ENCODE results near the gene VOPP1.
"Not testable (repeated sequence)": the region's sequence is repeated elsewhere in the genome, so short reads cannot be mapped to it uniquely, and the experiment has no call there.

The VOPP1 gene

DNA sequence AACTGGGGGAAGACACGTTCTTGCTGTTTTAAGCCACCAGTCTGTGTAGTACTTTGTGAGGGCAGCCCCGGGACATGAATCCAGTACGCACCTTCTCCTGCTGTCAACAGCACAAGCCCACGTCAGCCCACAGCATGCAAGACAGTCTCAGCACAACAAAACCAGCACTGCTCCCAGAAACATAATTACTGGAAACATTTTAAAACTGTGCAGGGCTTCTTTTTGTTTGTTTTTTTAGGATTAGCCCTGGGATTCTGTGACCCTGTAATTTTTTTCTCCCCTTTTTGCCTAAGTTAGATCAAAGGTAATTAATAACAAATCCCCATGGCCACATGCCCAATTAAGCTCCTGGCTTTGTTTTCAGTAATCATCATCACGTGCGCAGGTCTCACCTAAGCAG lies 87.5 kb downstream of the VOPP1 start:
- DNase-seq = no peak

DNA sequence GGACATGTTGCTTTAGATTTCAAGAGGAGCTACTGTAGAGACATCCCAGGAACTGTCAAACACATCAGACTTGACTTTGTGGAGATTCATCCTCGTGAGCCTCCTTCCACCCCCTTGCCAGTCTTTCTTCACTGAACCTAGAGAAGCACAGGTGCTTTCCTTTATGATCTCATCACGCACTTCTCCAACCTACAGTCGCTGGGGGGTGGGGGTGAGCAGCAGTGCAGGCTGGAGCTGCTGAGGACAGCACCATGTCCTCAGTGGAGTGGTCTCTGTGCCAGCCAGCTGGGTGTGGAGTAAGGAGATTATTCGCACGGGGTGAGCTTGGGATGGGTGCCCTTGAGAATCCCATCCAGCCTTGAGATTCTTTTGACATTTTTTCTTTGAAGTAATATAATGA lies 88.1 kb downstream of the VOPP1 start:
- DNase-seq = no peak

DNA sequence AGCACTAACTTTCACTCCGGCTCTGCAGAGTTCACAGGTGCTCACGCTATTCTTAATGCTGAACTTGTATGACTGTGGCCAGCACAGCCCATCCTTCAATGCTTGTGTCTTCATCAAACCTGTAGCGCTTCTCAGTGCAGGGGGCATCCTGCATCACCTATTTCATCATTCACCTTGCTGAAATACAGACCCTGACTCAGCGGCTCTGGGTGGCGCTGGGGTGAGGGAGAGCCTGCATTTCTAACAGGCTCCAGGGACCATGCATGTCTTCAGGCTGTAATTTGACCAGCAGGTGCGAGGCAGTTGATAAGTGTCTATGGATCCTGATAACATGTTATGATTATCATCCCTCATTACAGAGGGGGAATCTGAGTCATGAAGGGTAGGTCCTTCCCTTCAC lies 89.3 kb downstream of the VOPP1 start:
- DNase-seq = no peak

DNA sequence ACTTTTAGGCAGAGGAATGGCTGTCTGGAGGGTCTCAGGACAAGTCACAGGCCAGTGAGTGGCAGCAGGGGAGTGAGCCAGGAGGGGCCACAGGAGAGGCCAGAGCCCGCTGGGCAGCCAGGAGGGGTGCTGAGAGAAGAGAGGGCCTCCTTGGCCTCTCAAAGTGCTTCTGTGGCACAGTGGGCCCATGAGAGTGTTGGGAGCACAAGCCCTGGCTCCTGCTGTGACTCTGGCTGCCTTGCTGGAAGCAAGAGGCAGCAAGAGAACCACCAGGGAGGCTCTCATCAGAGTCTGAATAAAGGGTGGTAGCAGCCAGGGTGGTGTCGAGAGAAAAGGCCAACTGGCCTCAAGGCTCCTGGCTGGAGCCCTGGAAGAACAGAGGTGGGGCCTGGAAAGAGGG lies 91.1 kb downstream of the VOPP1 start:
- no peak for DNase-seq

DNA sequence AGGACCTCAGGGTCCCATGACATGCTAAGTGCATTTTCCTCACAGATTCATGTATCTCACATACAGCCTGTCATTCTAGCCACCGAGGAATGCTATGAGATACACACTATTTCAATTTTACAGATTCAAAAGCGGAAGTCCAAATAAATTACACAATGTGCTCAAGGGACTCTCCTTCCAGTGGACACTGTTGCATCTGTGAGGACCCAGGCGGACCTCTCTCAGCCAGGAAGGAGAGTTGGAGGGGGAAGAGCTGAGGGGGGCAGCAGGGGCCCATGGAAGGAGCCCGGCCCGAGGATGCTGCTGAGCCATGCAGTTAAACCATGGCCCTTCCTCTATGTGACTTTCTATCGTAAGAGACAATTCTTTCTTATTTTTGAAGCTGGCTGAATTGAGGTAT lies 93.6 kb downstream of the VOPP1 start:
- DNase-seq = no peak

DNA sequence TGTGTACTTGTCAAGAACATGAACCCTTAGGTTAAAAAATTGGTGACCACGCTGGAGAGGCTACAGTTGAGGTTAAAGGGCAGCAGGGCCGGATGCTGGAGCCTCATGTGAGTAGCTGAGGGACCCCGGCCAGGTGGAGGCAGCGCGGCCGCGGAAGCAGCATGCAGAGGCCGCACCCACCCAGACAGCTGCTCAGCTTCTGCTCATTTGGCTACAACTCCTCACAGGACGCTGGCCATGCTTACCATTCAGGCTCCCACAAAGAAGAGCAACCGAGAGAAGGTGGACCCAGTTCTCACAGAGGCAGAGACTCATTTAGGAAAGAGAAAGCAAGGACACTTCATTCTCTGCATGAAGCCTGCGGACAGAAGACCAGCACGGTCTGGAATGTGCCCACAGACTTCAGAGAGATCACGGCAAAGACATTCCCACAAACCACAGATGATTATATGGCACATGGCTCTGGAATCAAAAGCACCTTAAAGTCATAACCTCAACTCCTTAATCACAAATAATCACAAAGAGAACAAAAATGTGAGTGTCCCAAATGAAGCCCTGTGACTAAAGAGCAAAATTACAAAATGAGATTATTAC lies 94.4 kb downstream of the VOPP1 start:
- no peak for DNase-seq

DNA sequence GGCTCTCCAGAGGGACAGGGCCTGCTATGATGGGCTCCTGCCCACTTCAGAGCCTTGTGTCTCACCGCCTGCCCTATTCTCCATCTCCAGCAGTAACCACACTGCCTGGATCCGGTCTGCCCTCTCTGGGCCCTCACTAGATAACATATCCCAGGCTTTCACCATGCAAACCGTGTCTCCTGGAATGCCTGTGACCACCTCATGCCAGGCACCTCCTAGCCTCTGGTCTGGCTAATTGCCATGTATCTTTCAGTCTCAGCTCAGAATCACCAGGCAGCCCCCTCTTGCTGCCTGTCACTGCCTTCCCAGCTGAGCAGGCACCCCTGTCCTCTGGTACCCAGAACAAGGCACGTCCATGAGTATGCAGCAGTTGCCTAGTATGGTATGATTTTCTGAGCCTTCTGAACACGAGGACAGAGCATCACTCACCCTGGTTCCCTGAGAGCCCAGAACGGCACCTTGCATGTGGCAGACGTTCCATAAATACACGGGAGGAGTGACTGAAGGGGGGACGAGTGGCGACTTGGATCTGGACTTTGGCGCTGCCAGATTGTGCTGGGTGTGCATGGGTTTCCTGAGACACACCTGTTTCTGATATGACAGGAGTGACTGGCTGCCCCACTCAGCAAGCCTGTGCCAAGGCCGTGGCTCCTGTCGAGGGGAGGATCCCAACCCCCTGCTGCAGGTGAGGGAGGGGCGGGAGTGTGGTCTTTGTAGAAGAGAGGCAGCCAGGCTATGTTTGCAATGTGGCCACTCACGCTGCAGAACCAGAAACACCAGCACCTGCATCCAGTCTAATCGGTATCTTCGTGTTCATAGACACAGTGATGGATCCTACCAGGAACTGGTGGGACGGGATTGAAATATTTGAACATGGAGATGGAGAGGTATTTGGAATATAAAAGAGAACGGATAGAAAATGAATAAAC lies 95.2 kb downstream of the VOPP1 start:
- no peak for DNase-seq

DNA sequence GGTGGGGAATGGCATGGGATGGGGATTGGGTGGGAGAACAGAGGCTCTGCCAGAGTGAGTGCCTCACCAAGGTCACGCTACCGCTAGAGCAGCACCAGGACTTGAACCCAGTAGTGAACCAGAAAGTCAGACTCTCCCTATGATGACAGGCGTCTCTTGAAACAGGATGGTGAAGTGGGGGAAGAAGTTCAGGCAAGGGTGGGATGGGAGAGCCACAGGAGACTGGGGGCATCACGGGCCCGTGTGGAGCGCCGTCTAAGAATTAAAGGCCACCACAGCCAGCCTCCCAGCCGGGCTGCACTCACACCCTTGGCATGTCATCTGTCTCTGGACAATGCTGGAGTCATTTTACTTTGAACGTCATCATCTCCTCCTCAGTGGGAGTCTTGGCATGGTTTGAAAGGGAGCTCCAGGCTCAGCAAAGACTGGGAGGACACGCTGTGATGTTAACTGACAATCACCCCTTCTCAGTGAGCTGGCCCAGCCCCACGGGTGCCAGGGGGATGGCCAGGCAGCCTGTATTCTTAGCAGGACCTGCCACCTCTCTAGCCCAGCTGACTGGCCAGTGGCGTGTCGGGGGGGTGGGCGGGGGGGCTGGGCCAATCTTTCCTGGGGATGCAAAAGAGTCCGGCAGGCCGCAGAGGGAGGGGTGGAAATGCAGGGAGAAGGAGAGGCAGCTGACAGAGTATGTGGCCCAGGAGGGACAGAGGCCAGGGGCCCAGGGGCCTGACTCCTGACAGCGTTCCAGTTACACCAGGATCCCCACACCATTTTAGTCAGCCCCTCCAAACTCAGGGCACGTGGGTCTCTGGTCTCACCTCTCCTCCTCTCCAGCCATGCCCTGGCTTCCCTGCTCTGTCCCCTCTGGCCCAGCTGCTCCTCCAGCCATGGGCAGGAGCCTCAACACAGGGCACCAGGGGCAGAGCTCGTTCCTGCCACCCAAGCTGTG lies 96.2 kb downstream of the VOPP1 start:
- DNase-seq = no peak

DNA sequence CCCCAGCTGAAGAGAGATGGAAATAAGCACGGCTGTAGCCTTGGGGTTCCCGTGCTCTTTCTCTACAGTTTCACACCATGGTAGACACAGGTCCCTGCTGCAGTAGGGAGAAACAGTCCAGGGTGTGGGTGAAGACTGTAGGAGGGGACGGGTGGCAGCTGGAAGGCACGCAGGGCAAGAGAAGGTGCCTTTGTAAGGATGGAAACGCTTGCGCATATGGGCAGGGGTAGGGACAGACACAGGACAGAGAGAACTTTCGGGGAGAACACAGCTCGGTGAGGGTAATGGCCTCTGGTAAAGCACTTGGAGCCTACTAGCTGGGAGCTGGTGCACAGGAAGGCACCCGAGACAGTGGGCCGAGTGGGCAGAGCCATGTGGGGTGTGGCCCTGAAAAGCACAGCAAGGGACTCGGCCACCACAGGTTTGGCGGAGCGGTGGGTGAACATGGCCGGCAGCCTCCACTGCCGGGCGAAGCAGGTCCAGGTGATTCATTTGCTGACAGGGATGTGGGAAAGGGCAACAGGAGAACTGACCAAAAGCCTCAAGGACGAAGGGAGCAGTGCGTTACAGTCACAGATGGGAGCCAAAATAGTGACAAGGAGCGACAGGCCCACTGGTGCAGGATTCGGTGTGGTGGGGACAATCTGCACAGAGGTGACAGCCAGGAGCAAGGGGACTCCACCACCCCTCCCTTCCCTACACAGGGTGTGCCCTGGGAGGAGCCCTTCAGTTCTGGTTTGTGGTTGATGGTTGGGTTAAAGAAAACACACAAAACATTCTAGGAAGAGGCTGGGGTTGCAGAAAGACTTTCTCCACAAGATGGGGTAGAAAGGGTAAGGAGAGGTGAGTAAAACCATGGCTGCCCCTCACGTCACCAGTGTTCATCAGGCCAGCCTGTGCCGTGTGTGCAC lies 97.1 kb downstream of the VOPP1 start:
- DNase-seq = peak; percentile 49

DNA sequence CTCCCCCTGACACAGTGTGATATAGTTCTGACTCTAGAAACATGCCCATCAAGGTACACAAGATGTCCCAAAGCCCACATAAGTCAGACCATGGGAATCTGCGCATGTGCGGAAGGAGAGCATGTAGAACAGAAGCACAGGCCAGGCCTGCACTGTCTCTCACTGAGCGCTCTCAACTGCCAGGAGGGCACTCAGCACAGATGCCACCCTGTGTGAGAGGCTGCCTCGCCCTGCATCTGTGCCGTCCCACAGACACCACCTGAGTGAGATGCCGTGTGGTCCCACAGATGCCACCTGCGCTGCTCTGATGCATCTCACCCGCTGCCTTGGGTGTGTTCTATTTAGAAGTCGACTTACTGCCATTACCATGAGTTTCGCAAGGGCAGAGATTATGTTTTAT lies 98.4 kb downstream of the VOPP1 start:
- no peak for DNase-seq

DNA sequence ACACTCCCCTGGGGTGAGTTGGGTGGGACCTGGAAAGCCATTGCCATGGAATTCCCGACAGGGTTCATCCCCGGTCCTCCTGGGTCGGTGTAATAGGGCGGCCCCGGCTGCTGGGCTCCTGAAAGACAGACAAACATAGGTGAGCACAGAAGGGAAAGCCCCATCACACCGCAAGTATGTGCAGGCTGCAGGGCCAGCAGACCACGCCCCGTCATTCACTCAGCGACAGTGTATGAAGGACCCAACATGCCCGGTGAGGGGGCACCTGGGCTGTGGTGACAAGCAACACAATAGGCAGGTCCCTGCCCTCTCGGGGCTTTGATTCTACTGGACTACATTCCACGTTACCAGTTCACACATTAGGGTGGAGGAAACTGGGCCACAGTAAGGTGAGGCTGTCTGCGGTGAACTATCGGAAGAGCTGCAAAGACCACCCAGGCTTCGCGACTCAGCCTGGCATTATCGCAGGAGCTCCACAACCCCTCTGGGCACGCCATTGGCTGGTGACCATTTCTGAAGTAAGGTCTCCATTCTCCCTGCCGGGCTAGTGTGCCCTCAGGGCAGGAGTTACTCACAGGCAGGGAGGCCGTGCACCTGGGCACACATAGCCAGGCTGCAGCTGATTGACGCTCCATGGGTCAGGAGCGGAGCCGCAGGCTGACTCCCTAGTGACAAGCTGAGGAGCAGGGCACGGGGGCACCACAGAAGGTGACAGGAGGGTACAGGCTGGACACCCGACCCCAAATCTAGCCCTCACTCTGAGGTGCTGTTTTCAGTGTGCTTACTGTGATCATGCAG lies 99.2 kb downstream of the VOPP1 start:
- no peak for DNase-seq

DNA sequence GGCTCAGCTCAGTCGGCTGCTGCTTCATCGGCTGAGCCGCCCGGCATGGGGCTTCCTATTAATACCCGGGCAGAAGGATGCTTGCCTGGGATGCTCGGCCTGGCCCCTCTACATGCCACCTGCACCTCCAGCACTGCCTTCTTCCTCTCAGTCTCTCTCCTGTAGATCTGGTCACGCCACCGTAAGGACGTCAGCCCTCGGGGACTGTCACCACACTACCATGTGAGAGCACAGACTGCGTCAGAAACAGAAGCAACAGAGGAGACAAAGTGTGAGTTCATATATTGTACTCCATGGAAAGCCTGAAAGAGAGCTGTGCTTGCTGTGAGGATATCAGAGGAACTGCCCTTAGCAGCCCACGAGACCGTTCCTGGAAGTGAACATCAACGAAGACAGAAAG lies 99.9 kb downstream of the VOPP1 start:
- DNase-seq = not testable (repeated sequence)

DNA sequence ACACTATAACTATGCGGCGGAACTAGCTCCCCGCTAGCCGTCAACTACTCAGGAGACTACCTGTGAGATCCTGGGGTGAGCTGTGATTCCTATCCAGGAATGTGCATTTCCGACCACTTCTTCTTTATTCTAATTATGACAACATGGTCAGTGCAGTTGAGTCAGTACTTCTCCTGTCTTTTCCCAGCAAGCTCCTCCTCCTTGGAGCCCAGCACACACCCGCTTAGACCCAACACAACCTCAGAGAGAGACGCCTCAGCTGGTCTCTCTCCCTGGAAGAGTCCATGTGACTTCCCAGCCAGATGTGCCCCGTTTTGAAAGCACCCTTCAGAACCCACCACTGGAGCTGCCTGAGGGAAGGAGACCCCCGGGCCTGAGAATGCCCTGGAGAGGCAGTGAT lies 100.7 kb downstream of the VOPP1 start:
- not testable (repeated sequence) for DNase-seq

DNA sequence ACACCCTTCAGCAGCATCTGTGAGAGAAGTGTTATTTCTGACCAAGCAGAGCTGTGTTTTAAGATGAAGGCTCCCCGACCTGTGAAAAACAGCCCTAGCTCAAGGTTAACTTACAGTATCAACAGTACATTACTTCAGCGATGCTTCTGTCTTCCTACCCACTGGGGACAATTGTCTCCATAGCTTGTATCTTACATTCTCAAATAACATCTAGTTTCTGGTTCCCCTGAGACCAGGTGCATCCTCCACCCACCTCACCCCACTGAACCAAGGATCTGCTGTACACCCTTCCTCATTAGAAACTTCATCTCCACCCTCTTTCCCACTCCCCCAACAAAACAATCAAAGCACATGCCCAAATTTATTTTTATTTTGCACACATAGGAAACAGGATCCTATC lies 102.0 kb downstream of the VOPP1 start:
- DNase-seq = no peak

DNA sequence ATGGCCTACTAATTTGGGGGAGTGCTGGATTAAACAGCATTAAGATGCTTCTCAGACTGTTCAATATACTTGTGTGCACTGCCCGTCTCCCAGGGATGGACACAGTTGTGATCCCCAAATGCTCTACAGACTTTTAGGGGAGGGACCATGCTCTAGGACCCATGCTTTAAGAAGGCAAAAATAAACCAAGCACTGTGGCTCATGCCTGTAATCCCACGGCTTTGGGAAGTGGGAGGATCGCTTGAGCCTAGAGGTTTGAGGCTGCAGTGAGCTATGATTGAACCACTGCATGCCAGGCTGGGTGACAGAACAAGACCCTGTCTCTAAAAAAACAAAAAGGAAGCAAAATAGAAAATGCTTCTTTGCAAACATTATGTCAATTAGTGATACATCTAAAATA lies 102.6 kb downstream of the VOPP1 start:
- no peak for DNase-seq

DNA sequence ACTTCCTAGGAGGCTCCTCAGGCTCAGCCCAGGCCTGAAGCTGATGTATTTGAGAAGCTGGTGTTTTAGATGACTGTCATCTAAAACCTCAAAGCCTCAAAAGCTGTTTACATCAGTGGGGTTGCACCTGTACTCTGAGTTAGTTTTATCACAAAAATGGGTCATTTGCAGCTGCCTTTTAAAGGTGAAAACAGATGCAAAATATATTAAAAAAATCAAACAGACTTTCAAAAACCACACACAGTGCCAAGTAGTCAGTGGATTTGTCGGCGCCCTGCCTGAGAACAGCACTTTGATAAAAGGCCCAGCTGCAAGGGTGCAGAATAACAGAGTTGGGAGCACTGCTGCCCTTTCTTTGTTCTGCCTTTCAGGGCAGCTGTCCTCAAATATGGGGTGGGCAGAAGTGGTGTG lies 103.0 kb downstream of the VOPP1 start:
- peak; percentile 45 for DNase-seq

DNA sequence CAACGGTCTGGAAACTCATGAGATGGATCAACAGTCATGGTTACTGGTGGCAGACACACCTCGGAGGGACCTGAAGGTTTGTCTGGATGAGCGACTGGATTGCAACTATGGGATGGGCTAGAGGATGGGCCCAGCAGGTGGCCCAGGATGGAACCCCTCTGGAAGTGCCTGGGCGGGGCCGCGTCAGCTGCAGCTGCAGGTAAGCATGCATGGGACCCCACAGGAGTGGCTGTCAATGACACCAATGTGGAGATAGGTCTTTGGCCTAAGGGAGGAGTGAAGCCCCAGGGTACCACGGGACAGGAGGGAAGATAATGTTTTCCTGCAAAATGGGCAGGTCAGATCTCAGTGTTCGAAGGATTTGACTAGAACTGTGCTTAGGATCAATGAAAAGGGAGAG lies 103.8 kb downstream of the VOPP1 start:
- DNase-seq = no peak

DNA sequence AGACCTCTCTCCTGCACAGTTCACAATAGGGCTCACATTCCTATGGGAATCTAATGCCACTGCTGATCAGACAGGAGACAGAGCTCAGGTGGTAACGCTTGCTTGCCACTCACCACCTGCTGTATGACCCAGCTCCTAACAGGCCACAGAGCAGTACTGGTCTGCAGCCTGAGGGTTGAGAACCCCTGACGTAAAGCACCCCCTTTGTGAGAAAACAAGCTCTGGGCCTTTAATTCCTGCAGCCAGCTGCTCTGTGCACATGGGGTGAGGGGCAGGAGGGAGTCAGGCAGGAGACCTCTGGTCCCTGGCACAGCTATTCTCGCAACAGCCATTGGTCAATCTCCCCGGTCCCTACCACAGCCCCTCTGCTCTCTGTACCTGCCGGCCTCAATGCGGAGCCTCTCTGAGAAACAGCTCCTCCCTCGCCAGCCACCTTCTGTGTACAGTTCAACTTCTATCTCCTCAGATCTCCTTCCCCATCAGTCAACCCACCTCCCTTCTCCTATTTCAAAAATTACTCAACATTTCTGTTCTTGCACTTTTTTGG lies 105.2 kb downstream of the VOPP1 start:
- no peak for DNase-seq

DNA sequence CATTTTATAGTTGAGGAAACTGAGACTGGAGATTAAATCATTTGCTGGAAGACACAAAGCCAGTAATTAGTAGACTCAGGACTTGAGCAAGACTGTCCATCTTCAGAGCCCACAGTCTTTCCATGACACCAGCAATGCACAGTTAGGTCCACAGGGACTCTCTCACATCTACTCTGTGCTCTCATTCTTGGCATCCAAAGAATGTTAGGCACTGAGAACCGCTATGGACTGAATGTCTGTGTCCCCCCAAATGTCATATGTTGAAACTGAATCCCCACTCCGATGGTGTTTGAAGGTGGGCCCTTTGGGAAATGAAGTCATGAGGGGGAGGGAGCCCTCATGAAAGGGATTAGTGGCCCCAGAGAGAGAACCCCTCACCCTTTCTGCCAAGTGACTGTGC lies 106.6 kb downstream of the VOPP1 start:
- no peak for DNase-seq

DNA sequence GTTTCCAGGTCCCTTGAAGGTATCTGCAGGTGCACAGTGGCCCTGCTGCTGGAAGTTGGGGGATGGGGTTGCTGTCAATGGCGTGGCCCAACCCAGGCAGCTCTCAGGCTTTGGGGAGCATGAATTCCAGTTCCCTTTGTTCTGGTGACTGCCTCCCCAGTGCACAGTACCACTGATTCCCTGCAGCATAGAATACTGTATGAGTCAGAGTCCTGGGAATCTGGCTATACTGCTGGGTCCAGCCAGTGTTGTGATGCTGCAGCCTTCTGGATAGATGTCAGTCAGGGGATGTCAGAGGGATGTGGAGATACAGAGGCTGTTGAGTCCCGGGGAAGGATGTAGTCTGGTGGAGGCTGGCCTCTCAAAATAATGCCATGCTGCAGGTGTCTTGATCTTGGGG lies 107.9 kb downstream of the VOPP1 start:
- DNase-seq = no peak

DNA sequence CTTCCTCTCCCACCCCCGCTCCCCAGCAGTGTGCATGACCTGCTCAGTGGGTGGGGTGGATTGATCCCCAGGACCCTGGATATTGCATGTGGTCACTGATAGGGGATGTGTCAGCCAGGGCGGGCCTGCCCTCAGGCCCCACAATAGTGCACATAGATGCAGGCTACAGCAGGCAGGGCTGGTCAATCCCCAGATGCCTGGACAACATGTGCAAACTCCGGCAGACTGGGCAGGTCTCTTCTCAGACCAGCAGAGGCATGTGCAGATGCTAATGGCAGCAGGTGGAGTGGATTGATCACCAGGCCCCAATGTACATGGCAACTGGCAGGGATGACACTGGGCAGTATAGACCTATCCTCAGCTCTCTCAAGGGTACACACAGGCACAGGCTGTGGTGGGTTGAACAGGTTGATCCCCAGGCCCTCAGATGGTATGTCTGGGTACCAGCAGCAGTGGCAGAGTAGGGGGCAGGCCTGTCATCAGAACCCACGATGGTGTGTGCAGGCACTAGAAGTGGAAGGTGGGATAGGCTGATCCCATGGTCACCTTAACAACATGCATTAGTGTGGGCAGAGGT lies 108.5 kb downstream of the VOPP1 start:
- no peak for DNase-seq

Measured in activated effector memory CD4-positive, alpha-beta T cell treated with Interleukin-2 at 50 U/mL for 16 hours (primary cell).